ENCODE results near the gene POLR2L. TPM values are rescaled to one million over a fixed set of nuclear protein-coding genes. Genes with fewer than 3 reads are reported as not detected.

POLR2L gene
- total RNA-seq, 1 donor from 2014 or later = 83.9 TPM

DNA sequence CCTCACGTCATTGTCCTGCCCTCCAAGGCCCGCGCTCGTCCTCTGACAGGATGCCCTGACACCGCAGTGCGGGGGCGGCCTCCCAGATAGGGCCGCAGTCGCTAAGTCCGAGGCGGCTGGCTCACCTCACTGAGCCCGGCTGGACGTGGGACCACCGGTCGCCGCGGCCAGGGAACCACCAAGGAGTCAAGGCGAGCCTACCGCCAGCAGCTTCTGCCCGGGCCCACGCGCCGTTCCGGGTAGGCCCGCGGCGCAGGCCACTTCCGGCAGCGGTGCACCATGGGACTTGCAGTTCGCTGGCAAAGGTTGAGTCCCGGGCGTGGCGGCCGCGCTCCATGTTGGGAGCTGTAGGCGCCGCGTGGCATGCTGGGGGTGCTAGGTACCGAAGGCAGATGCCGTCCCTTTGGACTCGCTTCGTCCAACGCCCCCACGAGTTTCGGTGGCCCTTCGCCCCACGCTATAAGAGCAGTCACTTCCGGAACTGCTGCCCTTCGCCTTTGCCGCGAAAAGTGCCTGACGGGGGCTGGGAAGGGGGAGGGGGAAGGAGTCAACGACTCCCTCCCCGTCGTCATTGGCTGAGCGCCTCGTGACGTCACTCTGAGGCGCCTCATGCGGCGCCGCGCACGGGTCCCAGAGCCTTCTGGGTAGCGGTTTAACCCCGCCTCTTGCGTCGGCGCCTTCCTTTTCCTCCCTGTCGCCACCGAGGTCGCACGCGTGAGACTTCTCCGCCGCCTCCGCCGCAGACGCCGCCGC, 32.9 kb downstream of the POLR2L start, which contains the start of gene RPLP2:
TSS of gene RPLP2 (plus strand) at position 681 of the 753 bp plus-strand sequence. CDS start 268 bp downstream, outside the sequence.
- peaks cover 37% of the 10 kb centered on the region for H3K4me1 Mint-ChIP-seq
- H3K36me3 Mint-ChIP-seq (ENCODE audit: low read depth) = peaks cover 39% of the 10 kb centered on the region
- CTCF ChIA-PET = no interaction called here
- no peaks in the 10 kb centered on the region for H3K9me3 Mint-ChIP-seq
- peak within 1 kb of the TSS; percentile 91 for H3K4me3 Mint-ChIP-seq
- DNase-seq (peak; percentile 97), ATAC-seq (ENCODE audit: low read depth) (peak; percentile 82)
- TF ChIP-seq, protein P1, sequence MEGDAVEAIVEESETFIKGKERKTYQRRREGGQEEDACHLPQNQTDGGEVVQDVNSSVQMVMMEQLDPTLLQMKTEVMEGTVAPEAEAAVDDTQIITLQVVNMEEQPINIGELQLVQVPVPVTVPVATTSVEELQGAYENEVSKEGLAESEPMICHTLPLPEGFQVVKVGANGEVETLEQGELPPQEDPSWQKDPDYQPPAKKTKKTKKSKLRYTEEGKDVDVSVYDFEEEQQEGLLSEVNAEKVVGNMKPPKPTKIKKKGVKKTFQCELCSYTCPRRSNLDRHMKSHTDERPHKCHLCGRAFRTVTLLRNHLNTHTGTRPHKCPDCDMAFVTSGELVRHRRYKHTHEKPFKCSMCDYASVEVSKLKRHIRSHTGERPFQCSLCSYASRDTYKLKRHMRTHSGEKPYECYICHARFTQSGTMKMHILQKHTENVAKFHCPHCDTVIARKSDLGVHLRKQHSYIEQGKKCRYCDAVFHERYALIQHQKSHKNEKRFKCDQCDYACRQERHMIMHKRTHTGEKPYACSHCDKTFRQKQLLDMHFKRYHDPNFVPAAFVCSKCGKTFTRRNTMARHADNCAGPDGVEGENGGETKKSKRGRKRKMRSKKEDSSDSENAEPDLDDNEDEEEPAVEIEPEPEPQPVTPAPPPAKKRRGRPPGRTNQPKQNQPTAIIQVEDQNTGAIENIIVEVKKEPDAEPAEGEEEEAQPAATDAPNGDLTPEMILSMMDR (IDR thresholded peaks at IDR 0.05) = no peak
- H3K27ac Mint-ChIP-seq = peak within 1 kb of the TSS; percentile 98
- POLR2A ChIA-PET = interaction anchor here (0.6 to 4.8 kb wide), 23 partner anchors 10 to 402 kb away, joined by 3 to 87 read pairs (median 4); partner anchors contain the start of genes CEND1, GATD1, IRF7 and LMNTD2
- intact Hi-C loops (cut with micrococcal nuclease) = loop anchor here (1.0 to 2.0 kb wide), 6 partner anchors 10 to 602 kb away; partner anchors contain the start of genes BET1L, POLR2L, RIC8A and RNH1
- no peaks in the 10 kb centered on the region for H3K27me3 Mint-ChIP-seq

DNA sequence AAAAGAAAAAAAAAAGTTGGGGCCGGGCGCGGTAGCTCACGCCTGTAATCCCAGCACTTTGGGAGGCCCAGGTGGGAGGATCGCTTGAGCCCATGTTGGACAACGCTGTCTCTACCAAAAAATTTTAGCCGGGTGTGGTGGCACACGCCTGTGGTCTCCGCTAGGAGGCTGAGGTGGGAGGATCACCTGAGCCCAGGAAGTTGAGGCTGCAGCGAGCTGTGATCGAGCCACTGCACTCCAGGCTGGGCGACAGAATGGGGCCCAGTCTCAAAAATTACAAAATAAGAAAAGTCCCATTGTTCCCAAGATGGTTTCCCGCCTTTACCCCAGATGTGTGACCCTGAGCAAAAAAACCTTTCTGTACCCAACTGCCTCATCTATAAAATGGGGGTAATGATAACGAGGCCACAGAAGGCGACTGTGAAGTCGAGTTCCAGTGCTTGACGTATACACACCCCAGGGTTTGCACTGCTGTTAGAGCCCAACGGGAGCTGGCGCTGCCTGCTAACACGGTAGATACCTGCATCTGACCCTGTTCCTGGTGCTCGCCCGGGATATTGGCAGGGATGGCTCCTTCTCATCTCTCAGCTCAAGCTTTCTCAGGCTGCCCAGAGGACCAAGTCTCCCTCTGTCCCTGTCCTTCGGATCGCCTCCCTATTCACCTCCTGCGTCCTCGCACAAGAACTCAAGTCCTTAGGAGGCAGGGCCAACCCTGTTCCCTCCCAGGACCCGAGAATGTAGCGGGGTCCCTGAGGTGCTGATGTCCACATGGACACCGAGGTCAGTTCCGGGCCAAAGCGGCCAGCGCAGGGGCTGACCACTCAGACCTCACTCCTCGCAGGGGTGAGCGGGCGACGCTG, 33.7 kb downstream of the POLR2L start:
- TF ChIP-seq, protein P1 (IDR thresholded peaks at IDR 0.05) = no peak
- CTCF ChIA-PET = no interaction called here
- no peaks in the 10 kb centered on the region for H3K9me3 Mint-ChIP-seq
- POLR2A ChIA-PET = interaction anchor here (0.8 to 4.8 kb wide), 21 partner anchors 9 to 402 kb away, joined by 3 to 87 read pairs (median 4); partner anchors contain the start of genes CEND1, GATD1, IRF7 and LMNTD2
- intact Hi-C loops (cut with micrococcal nuclease) = loop anchor here (1.0 to 2.0 kb wide), 6 partner anchors 11 to 601 kb away; partner anchors contain the start of genes BET1L, POLR2L, RIC8A and RNH1
- H3K4me3 Mint-ChIP-seq = peak overlapping the region; percentile 91
- no peaks in the 10 kb centered on the region for H3K27me3 Mint-ChIP-seq
- no peak for DNase-seq
- peak overlapping the region; percentile 98 for H3K27ac Mint-ChIP-seq
- ATAC-seq (ENCODE audit: low read depth) = no peak
- H3K36me3 Mint-ChIP-seq (ENCODE audit: low read depth) = peaks cover 37% of the 10 kb centered on the region
- H3K4me1 Mint-ChIP-seq = peaks cover 43% of the 10 kb centered on the region

DNA sequence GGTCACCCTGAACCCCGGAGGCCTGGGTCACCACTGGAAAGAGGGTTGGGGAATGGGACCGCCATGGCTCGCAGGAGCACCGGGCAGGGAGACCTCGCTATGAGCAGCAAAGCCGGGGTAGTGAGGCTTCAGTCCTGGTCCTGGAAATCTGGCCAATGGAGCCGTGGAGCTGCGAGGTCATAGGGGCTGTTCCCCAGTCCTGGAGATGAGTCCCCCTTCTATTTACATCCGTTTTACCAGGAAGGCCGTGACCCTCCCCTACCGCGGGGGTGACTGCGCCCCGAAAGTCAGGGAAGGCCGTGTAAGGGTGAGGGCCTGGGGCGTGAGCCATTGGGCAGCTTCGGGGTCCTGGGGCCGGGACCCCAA, 37.7 kb downstream of the POLR2L start:
- CTCF ChIA-PET = no interaction called here
- H3K4me1 Mint-ChIP-seq = peaks cover 24% of the 10 kb centered on the region
- no peak for ATAC-seq (ENCODE audit: low read depth)

DNA sequence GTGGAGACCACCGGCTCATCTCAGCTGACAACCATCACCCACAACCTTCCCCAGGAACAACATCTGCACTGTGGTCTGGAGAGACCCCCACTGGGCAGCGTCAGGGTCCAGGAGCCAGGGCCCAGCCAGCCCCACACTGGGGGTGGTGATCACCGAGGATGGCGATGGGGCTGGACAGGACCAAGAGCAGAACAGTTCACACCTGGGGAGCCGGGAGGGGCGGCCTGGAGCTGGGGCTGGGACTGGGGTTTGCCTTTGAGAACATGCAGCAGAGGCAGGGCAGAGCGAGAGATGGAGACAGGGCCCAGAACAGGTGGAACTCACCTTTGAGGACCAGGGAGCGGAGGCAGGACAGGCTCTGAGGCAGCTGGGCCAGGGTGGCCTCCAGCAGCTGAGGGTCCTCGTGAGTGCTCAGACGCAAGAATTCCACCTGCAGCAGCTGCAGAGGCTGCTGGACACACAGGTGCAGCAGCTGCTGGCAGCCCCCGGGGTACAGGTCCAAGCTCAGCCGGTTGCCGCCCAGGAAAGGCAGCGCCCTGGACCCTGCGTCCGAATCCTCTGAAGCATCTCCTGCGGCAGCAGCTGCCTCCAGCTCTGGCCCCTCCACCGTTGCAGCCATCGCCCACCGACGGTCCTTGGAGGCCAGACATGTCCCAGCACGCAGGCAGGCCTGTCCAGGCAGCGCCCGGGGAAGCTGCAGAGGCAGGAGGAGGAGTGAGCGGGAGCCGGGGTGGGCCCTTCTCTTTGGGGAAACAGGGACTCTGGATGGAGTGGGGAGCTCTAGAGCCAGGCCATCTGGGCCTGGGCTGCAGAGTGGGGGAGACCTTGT, 38.3 kb downstream of the POLR2L start:
- ChIA-PET POLR2A (interaction anchor here (1.1 to 2.3 kb wide), 3 partner anchors 16 to 56 kb away, joined by 3 to 9 read pairs (median 5); partner anchors contain the start of genes PNPLA2 and TALDO1), CTCF (no interaction called here)
- intact Hi-C loops (cut with micrococcal nuclease) = loop anchor here (2.0 kb wide), 1 partner anchor 267 kb away; the partner anchor contains the start of gene LRRC56
- no peaks in the 10 kb centered on the region for H3K27me3 Mint-ChIP-seq
- no peaks in the 10 kb centered on the region for H3K9me3 Mint-ChIP-seq
- H3K4me3 Mint-ChIP-seq = peak overlapping the region; percentile 68
- TF ChIP-seq, protein P1 (IDR thresholded peaks at IDR 0.05) = no peak
- ATAC-seq (ENCODE audit: low read depth) (no peak), DNase-seq (no peak)
- peaks cover 4% of the 10 kb centered on the region for H3K36me3 Mint-ChIP-seq (ENCODE audit: low read depth)
- no peak overlapping the region for H3K27ac Mint-ChIP-seq
- peaks cover 22% of the 10 kb centered on the region for H3K4me1 Mint-ChIP-seq

More for the DNA sequence above, 37.7 kb downstream of the POLR2L start:
- intact Hi-C loops (cut with micrococcal nuclease) = loop anchor here (2.0 kb wide), 1 partner anchor 268 kb away; the partner anchor contains the start of gene LRRC56
- TF ChIP-seq, protein P1 (IDR thresholded peaks at IDR 0.05) = no peak
- no peak for DNase-seq
- Mint-ChIP-seq H3K4me3 (peak overlapping the region; percentile 68), H3K27ac (peak overlapping the region; percentile 71), H3K27me3 (no peaks in the 10 kb centered on the region), H3K9me3 (no peaks in the 10 kb centered on the region), H3K36me3 (ENCODE audit: low read depth) (peaks cover 6% of the 10 kb centered on the region)
- POLR2A ChIA-PET = interaction anchor here (1.1 to 2.3 kb wide), 3 partner anchors 15 to 57 kb away, joined by 3 to 9 read pairs (median 5); partner anchors contain the start of genes PNPLA2 and TALDO1
